NCI-H345 treated with DMSO at 0.1 percent for 48 hours (cell line): ENCODE results near the gene OR2A12.
"Not testable (repeated sequence)": the region's sequence is repeated elsewhere in the genome, so short reads cannot be mapped to it uniquely, and the experiment has no call there.

Source experiments
- DNase-seq: peaks from one replicate; lab custom pipeline; 2025; ENCODE audit not compliant: unreplicated experiment; lab: John Stamatoyannopoulos, UW

OR2A12 gene, protein sequence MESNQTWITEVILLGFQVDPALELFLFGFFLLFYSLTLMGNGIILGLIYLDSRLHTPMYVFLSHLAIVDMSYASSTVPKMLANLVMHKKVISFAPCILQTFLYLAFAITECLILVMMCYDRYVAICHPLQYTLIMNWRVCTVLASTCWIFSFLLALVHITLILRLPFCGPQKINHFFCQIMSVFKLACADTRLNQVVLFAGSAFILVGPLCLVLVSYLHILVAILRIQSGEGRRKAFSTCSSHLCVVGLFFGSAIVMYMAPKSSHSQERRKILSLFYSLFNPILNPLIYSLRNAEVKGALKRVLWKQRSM

DNA sequence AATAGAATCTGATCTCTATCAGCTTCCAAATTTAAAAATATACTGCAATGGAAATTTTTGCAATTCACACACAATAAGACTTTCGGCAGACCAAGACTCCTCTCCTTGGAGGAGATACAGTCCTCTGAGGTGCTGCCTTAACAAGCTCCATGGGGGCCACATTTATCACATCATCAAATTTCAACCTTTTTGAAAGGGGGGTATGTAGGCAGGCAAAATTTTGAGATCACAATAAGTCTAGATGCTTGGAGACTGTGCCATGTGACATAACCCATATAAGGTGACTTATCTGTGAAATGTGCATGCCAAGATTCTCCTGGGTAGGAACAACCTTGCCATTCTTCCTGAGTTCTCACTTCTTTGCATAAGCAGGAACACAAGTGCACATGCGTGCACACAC lies at the start of gene OR2A12:
TSS of gene OR2A12 (plus strand) at position 301 of the 400 bp plus-strand sequence. CDS start 8,830 bp downstream, outside the sequence.
- DNase-seq: no peak

DNA sequence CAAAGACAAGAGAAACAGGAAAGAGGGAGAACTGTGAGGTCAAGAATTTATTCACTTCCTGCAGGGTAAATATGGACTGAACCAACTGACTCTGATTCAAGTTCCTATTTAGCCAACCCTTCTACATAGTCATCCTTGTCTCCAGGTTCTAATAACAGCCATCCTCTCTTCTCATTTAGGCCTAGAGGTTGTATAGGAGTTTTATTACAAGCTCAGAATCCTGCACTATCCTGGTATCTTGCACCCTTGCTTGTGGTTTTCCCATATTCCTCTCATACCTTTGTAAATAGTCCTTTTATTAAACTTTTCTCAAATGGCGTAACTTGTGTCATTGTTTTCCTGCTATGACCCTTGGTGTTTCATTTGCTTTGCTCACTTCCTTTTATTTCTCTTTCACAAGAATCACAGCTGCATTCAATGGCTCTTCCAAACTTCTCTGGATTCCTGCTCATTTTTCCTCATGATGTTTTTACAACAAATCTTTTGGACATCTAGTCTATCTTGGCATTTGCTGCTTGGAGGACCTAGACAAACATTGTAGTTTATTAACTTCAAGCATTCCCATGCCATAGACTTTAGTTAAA lies 49.7 kb upstream of the OR2A12 start:
- no peak for DNase-seq

DNA sequence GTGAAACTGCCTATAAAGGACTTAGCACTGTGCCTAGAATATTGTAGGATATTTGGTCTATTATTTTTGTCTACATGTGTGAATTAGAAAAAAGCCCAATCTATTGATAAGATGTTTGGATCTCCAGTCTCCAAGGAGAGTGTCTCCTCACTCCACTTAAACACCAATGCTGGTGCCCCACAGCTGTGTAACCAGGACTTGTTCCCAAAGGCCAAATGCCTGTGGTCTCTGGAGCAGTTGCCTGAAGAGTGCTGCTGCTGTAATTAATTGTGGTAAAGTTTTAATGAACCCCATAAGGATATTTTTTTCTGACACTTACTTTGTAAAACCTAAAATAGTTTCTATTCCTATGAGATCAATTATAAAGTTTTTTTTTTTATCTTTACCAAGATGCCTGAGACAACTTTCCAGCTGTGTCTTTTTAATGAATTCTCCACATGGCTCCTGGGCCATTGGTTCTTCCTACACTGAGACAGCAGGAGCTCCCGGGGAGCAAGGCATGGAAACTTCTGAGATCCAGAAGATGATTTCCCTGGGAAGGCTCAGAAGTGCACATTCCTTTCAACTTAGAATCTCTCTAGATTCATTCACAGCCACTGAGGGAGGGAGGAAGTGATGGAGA lies 48.6 kb upstream of the OR2A12 start:
- no peak for DNase-seq

DNA sequence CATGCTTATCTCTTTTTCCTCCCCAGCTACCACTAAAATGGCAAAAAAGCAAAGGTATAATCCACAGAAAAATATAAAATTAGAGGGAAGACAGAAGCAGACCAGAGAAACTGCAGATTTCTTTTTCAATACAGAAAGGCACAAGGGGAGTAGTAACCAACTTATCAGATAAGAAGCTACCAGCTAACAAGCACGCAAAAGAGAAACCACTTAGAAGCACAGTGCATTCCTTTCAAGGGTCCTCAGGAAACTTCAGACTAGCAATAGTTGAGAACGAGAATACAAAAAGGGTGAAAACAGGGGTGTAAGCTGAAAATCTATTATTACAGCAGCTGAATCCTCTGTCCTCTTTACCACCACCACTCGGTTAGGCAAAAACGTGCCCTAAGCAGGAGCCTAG lies 47.2 kb upstream of the OR2A12 start:
- no peak for DNase-seq

DNA sequence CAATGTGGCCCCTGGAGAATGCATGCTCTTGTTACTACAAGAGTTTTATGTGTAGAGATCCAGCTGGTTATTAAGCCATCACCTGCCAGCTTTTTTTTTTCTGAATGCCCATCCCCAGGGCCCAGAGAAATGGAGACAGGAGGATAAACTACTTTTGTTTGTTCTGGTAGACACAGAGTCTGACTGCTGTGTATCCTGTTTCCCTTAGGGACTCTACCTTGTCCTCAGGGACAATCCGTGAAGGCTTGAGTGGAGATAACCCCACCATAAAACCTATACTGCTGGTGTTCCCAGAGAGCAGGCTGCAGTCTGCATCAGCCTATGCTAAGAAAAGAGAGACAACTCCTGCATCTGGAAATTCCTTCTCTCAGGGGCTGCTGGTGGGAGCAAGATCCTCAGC lies 37.4 kb upstream of the OR2A12 start, which contains the start of gene OR2A5:
TSS of gene OR2A5 (plus strand) at position 301 of the 400 bp plus-strand sequence. CDS start 1,454 bp downstream, outside the sequence.
- DNase-seq: peak; percentile 83

DNA sequence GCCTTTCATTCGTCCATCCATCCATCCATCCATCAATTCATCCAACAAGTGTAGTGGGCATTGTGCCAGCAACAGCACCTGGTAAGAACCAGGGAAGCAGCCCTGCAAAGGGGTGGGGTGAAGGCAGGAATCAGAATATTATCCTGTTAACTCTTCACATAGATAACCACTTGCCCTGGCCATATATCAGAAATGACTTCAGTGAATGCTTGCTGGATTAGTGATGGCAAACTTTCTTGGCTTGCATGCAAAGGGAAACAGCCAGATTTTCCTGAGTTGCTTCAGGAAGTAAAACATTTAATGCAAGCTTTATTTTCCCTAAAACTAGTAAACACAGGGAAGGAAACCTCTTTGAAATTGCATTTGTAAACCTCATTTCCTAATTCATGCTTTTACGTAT lies 36.6 kb upstream of the OR2A12 start:
- DNase-seq: peak; percentile 75

DNA sequence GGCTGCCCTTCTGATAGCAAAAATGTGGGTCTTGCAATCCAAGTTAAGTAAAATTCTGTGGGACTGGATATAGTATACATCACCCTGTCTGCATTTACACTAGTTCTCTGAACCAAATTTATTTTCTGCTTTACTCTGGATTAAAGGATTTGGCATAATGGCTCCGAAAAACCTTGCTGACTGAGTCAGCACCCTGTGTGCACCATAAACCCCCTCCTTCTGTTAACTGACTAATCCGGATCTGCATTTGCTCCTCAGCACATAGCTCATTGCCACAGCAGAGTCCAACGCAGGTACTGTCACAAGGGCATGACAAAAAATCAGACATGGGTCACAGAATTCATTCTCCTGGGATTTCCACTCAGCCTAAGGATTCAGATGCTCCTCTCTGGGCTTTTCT lies 36.0 kb upstream of the OR2A12 start:
- DNase-seq: no peak

DNA sequence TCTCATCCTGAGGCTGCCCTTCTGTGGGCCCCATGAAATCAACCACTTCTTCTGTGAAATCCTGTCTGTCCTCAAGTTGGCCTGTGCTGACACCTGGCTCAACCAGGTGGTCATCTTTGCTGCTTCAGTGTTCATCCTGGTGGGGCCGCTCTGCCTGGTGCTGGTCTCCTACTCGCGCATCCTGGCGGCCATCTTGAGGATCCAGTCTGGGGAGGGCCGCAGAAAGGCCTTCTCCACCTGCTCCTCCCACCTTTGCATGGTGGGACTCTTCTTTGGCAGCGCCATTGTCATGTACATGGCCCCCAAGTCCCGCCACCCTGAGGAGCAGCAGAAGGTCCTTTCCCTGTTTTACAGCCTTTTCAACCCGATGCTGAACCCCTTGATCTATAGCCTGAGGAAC lies 35.2 kb upstream of the OR2A12 start:
- DNase-seq: not testable (repeated sequence)

DNA sequence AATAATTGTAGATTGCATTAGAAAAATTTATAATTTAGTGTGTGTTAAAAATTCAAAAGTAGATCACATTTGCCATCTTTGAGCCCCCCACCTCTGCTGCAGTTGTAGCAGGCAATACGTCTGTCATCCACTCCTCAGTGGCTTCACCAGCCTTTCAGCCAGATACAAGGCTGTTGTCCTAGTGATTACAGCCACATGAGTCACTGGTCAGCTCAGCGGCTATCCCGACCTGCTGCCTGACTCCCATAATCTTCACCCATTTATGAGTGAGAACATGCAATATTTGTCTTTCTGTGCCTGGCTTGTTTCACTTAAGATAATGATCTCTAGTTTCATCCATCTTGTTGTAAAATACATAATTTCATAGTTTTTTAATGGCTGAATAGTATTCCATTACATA lies 28.1 kb upstream of the OR2A12 start:
- DNase-seq: no peak

DNA sequence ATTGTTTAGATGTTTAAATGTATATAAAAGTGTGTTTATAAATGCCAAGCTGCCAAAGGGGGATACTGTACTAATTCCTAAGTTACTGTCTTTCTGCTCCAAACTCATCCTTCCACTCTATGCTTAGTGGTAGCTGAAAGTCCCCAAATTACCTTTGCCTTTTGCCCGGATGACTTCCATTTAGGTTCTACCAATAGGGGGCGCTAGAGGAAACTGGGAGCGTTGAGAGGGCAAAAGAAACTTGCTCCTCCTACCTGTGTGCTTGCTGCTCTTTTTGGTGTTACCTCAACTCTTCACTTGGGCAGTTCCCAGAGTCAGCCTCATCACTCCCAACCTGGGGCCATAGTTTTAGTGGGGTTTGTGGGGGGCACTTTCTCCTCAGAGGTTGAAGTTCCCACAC lies 22.4 kb upstream of the OR2A12 start:
- DNase-seq: no peak

DNA sequence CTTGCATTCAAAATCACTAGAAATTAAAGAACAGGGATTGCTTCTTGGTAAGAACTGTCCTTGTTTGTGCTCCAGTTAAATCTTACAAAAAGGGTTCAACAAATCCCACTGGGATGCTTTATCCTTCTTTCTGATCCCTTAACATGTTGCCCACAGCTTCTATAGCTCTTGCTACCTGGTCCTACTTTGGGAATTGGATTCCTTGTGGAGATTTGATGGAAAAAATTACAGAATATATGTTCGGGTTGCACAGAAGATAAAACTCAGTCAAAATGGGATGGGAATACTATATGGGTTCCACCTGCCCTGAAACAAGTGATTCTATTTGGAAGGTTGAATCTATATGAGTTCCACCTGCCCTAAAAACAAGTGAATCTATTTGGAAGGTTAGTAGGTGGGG lies 16.6 kb upstream of the OR2A12 start, which contains the start of gene OR2A25:
TSS of gene OR2A25 (plus strand) at position 301 of the 400 bp plus-strand sequence. CDS start 4,409 bp downstream, outside the sequence.
- DNase-seq: no peak

DNA sequence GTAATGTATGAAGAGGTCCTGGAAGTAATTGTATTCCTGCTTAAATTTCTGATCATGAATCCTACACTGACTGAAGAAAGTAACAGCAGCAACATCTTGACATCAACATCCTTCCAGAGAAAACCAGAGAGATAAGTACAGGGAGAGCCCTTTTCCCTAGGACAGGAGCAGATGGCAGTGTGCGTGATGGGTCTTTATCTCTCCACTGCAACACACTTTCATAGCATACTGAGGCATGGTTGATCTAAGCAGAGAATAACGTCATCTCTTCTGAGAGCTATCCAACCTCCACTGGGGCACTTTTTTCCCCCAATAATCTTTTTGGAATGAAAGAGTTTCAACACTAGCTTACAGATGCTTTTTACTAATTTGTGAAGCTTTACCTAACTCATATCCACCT lies 16.1 kb upstream of the OR2A12 start:
- no peak for DNase-seq

DNA sequence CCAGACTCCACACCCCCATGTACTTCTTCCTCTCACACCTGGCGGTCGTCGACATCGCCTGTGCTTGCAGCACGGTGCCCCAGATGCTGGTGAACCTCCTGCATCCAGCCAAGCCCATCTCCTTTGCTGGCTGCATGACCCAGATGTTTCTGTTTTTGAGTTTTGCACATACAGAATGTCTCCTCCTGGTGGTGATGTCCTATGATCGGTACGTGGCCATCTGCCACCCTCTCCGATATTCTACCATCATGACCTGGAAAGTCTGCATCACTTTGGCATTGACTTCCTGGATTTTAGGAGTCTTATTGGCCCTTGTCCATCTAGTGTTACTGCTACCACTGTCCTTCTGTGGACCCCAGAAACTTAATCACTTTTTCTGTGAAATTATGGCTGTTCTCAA lies 11.7 kb upstream of the OR2A12 start:
- DNase-seq: no peak

DNA sequence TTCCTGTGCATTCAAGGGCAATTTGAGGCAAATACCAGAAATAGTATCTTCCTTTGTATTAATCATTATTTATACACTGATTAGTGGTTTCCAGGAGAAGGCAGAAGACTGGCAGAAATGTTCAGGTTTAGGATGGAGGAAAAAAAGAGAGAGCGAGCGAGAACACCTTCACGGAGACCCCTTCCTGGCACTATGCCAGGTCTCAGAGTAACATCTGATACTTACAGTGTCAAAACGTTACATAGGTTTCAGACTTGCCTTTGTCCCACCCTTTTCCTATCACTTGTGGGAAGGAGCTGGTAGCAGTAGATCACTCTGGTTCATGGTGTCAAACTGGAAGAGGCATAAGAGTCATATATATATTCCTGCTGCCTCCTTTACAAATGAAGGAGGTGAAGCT lies 652 bp downstream of the OR2A12 start:
- DNase-seq: no peak

DNA sequence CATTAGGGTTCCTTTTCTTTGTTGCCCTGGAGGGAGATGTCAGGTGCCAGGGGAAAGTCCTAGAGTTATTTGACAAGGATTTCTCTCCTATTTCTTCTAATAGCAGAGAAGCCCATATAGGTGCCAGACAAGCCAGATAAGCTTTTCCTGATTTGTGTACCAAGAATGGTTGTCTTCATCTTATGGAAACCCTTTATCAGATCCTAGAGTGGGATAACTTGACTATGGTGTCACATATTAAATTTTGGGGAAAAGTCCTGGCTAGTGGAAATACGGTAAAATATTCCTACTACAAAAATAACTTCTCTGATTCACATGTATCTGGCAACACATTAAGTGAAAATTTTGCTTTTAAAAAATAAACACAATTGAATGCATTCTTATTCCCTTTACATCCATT lies 1.2 kb downstream of the OR2A12 start:
- no peak for DNase-seq

DNA sequence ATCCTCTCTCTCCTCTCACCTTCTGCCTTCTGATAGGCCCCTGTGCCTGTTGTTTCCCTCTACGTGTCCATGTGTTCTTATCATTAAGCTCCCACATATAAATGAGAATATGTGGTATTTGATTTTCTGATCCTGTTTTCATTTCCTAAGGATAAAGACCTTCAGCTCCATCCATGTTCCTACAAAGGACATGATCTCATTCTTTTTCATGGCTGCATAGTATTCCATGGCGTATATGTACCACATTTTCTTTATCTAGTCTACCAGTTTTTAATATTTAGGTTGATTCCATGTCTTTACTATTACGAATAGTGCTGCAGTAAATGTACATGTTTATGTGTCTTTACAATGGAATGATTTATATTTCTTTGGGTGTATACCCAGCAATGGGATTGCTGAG lies 4.6 kb downstream of the OR2A12 start:
- DNase-seq: no peak

DNA sequence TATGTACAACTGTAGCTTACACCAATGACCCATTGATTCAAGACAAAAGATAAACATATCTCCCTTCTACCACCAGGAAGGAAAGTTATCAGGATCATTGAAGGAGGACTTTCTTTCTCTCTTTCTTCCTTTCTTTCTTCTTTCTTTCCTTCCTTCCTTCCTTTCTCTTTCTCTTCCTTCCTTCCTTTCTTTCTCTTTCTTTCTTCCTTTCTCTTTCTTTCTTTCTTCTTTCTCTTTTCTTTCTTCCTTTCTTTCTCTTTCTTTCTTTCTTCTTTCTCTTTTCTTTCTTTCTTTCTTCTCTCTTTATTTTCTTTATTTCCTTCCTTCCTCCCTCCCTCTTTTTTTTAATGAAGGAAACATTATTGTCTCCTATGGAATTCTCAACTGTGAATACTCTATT lies 12.7 kb downstream of the OR2A12 start:
- no peak for DNase-seq

DNA sequence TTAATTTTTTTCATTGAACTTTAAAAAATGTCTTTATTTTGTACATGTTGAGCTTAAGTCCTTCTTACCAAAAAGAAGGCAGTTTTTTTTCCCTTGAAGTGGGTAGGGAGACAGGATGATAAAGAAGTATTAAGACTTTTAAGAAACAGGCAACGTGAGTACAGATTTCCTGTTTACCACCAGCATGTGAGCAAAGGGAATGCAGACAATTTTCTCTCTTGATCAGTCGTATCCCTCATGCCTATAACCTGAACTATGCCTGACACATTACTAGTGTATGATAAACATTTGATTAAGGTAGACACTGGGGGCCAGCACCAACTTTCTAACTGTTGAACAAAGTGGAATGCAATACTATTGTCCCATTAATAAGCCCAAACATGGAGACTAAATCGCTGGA lies 14.5 kb downstream of the OR2A12 start:
- DNase-seq: no peak

DNA sequence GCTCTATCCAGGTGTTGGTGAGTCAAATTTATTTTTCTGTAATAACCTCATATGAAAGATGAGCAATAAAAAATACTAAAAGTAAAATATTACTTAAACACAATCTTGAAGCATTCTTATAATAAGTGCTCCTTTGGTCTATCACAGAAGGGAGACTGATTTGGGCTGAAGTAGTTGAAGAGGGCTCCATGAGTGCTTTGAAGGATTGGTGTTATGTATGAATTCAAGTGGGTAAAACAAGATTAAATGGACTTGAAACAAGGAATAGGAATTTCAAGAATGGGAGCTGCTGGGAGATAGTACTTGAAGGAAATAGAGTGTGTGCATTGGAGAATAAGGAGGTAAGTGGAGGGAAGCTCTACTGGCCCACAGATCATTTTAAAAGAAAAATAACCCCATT lies 16.0 kb downstream of the OR2A12 start:
- DNase-seq: no peak

DNA sequence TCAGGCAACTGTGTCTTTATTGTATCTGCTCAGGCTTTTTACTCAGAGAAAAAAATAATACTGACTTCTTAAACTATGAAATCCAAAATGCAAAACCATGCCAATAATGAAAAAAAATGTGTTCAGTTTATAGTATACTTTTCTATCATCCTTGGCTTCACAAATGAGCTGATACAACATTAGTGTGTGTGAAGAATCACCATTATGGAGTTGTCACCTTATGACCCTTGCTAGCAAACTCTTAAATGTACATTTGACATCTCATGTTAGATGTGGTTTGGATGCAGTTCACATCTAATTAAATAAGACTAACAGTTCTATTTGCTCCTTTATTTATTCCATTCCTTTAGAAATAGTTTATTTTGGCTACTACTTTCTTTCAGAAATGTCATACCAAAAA lies 19.1 kb downstream of the OR2A12 start:
- DNase-seq: no peak

DNA sequence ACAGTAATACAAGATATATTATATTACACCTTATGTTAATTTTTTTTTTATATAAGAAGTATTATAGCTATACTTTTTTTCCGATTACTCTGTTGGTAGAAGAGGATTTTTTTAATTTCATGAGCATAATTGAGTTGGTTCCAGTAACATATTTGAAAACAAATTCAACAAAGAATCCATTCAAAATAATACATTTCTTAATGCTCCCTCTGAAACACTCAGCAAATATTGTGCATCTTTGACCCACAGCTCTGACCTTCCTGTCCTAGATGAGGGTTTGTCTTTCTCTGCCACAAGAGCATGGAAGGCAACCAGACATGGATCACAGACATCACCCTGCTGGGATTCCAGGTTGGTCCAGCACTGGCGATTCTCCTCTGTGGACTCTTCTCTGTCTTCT lies 23.2 kb downstream of the OR2A12 start, which contains the start of gene OR2A2:
TSS of gene OR2A2 (plus strand) at position 301 of the 400 bp plus-strand sequence. CDS start at position 301, 0 bp downstream.
- DNase-seq: no peak

DNA sequence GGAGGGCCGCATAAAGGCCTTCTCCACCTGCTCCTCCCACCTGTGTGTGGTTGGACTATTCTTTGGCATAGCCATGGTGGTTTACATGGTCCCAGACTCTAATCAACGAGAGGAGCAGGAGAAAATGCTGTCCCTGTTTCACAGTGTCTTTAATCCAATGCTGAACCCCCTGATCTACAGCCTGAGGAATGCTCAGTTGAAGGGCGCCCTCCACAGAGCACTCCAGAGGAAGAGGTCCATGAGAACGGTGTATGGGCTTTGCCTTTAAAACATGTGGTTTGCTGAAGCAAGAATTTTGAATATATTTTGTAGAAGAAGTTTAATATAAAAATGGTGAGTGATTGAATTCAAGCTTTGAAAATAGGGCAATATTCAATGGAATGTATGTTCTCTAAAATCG lies 24.2 kb downstream of the OR2A12 start:
- no peak for DNase-seq
